GM12891 (cell line): Measurements from ENCODE around the gene OR10G8. TPM values are rescaled to one million over a fixed set of nuclear protein-coding genes. Genes with fewer than 3 reads are reported as not detected.
"Not testable (repeated sequence)": the region's sequence is repeated elsewhere in the genome, so short reads cannot be mapped to it uniquely, and the experiment has no call there.

Source experiments
- DNase-seq: peaks from one replicate; pipeline ENCODE4 v3.0.0; 2011; ENCODE audit warnings: low spot score; ENCODE audit not compliant: insufficient read length
- FAIRE-seq: peaks from 2 replicates; lab custom pipeline; 2011; peaks lifted over from hg19 to GRCh38; lab: Jason Lieb, UNC
- PAX5 ChIP-seq: IDR thresholded peaks from 2 replicates; pipeline ENCODE4 v1.6.1; 2011; ENCODE audit warnings: low read length, moderate library complexity, mild to moderate bottlenecking; ENCODE audit not compliant: insufficient read depth, severe bottlenecking
- POLR2A ChIP-seq: IDR thresholded peaks from 2 replicates; pipeline ENCODE4 v1.6.1; 2011; ENCODE audit warnings: low read depth, low read length, control low read depth
- POLR2AphosphoS5 ChIP-seq: IDR thresholded peaks from 2 replicates; pipeline ENCODE4 v1.6.1; 2011; ENCODE audit warnings: low read depth, low read length, control low read depth
- POU2F2 ChIP-seq: IDR thresholded peaks from 2 replicates; pipeline ENCODE4 v1.6.1; 2011; ENCODE audit warnings: low read depth, mild to moderate bottlenecking, control low read depth, low read length, moderate library complexity
- SPI1 ChIP-seq: IDR thresholded peaks from 2 replicates; pipeline ENCODE4 v1.6.1; 2011; ENCODE audit warnings: low read depth, low read length, control low read depth
- TAF1 ChIP-seq: IDR thresholded peaks from 2 replicates; pipeline ENCODE4 v1.6.1; 2011; ENCODE audit warnings: low read depth, low read length, control low read depth
- polyA plus RNA-seq: library from polyadenylated mRNA; unstranded; fragments of >200 nt; gene quantifications from one replicate; pipeline ENCODE4 v1.2.1, GENCODE V29; 2012; ENCODE audit warnings: low read depth, missing spikeins, inconsistent platforms; ENCODE audit not compliant: missing spikeins

OR10G8 gene
- not detected for polyA plus RNA-seq

GRCh38 chr11:124026498-124026897 is at the start of gene OR10G8:
TSS of gene OR10G8 (plus strand) at chr11:124026798. CDS start at chr11:124029623, 2,825 bp downstream.
- TF ChIP-seq TAF1 (no peak), PAX5 (no peak), POLR2AphosphoS5 (no peak), SPI1 (no peak), POU2F2 (no peak), POLR2A (no peak)
- FAIRE-seq (no peak), DNase-seq (no peak)

- no peak for DNase-seq
- TF ChIP-seq TAF1: no peak
- no peak for TF ChIP-seq SPI1
- no peak for TF ChIP-seq POLR2AphosphoS5
- TF ChIP-seq PAX5: no peak
- FAIRE-seq: no peak
Observed at GRCh38 chr11:123977731-123978347, 48.8 kb upstream of the OR10G8 start, which contains the start of gene OR10S1. TSS of gene OR10S1 (minus strand) at chr11:123977781. CDS start at chr11:123977664, 117 bp downstream.

- TF ChIP-seq TAF1 (no peak), SPI1 (no peak), POLR2AphosphoS5 (no peak), PAX5 (no peak), POLR2A (no peak)
- DNase-seq (no peak), FAIRE-seq (no peak)
Observed at GRCh38 chr11:123979311-123979710, 47.3 kb upstream of the OR10G8 start.

- TF ChIP-seq SPI1: no peak
- no peak for TF ChIP-seq PAX5
- TF ChIP-seq POLR2AphosphoS5: no peak
- TF ChIP-seq POLR2A: no peak
- no peak for TF ChIP-seq TAF1
- no peak for TF ChIP-seq POU2F2
- FAIRE-seq (no peak), DNase-seq (no peak)
Observed at GRCh38 chr11:123995119-123995518, 31.5 kb upstream of the OR10G8 start, which contains the start of gene OR10G6. TSS of gene OR10G6 (minus strand) at chr11:123995161. CDS start at chr11:123995161, 0 bp downstream.

GRCh38 chr11:124012697-124013096 is 13.9 kb upstream of the OR10G8 start, which contains the start of gene OR10G4:
TSS of gene OR10G4 (plus strand) at chr11:124012997. CDS start at chr11:124015575, 2,578 bp downstream.
- FAIRE-seq (no peak), DNase-seq (no peak)
- no peak for TF ChIP-seq POLR2A
- TF ChIP-seq TAF1: no peak
- TF ChIP-seq PAX5: no peak
- no peak for TF ChIP-seq POLR2AphosphoS5
- TF ChIP-seq SPI1: no peak
- TF ChIP-seq POU2F2: no peak

GRCh38 chr11:124015837-124016236 is 10.8 kb upstream of the OR10G8 start:
- peak; percentile 69 for FAIRE-seq
- DNase-seq: not testable (repeated sequence)

GRCh38 chr11:124036666-124037065 is 10.1 kb downstream of the OR10G8 start:
- DNase-seq (no peak), FAIRE-seq (no peak)
- TF ChIP-seq TAF1: no peak
- no peak for TF ChIP-seq POU2F2
- TF ChIP-seq PAX5: no peak
- TF ChIP-seq POLR2AphosphoS5: no peak
- no peak for TF ChIP-seq SPI1
- no peak for TF ChIP-seq POLR2A

- no peak for TF ChIP-seq POU2F2
- TF ChIP-seq PAX5: no peak
- TF ChIP-seq POLR2AphosphoS5: no peak
- no peak for TF ChIP-seq SPI1
- TF ChIP-seq POLR2A: no peak
- no peak for TF ChIP-seq TAF1
- FAIRE-seq (no peak), DNase-seq (no peak)
Observed at GRCh38 chr11:124039557-124039956, 13.0 kb downstream of the OR10G8 start.

GRCh38 chr11:124041254-124041653 is 14.7 kb downstream of the OR10G8 start, which contains the start of gene OR10G7:
TSS of gene OR10G7 (minus strand) at chr11:124041325. CDS start at chr11:124039001, 2,324 bp downstream.
- no peak for DNase-seq
- TF ChIP-seq POLR2A (no peak), POU2F2 (no peak), POLR2AphosphoS5 (no peak), SPI1 (no peak), TAF1 (no peak)
- FAIRE-seq: no peak

- DNase-seq: no peak
- TF ChIP-seq PAX5 (no peak), POLR2AphosphoS5 (no peak)
- no peak for FAIRE-seq
Observed at GRCh38 chr11:124043420-124043819, 16.8 kb downstream of the OR10G8 start.
